ENCODE measurements around the gene GPR3. TPM values are rescaled to one million over a fixed set of nuclear protein-coding genes. Genes with fewer than 3 reads are reported as not detected.

Gene GPR3
- total RNA-seq, 1 experiment from 2014 or later: 0.95 TPM

DNA sequence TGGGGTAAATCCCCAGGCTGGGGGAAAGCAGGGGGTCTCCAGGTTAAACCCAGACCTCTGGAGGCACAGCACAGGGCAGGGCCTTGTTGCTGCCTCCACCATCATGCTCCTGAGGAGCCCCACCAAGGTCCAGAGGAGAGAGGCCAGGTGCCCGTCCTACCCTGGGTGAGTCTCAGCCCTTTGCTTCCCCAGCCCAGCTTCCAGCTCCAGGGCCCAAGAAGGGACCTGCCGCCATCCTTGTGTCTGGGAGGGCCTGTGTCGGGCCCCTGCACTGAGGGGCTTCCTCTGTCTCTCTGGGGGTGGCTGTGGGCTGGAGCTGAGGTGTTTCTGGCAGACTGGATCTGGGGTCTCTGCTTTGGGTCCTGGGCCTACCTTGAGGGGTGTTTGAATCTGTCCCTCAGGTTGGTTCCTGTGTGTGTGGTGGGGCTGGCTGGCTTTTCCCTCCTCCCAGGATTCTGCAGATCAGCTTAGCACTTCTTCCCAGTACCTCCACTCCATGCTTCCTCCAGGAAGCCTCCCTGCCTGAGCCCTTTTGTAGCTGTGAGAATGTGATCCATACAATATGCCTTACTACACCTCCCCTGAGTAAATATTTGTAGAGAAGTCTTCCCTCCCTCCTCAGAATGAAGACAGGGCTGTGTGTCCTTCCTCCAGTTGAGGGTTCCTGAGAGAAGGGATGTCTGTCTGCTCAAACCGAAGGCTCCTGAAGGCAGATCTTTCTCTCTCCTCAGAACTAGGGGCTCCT lies 6.2 kb downstream of the GPR3 start:
- DNase-seq (ENCODE audit: low read depth, low spot score): no peak
- Histone ChIP-seq H3K4me3 (ENCODE audit: low read depth in 2 of 2, low read length in 2 of 2) (no peak overlapping the region), H3K27ac (ENCODE audit: low read length) (no peak overlapping the region), H3K27me3 (ENCODE audit: control insufficient read depth, insufficient read depth, low read length) (no peaks in the 10 kb centered on the region), H3K36me3 (ENCODE audit: control insufficient read depth, insufficient read depth, low read length) (no peaks in the 10 kb centered on the region), H3K9me3 (ENCODE audit: control insufficient read depth, insufficient read depth, low read depth, low read length) (no peaks in the 10 kb centered on the region), H3K4me1 (ENCODE audit: control insufficient read depth, insufficient read depth, low read length) (no peaks in the 10 kb centered on the region; the same call in 1 of the 2 replicates)
- no peak for ATAC-seq
- TF ChIP-seq, protein P1, sequence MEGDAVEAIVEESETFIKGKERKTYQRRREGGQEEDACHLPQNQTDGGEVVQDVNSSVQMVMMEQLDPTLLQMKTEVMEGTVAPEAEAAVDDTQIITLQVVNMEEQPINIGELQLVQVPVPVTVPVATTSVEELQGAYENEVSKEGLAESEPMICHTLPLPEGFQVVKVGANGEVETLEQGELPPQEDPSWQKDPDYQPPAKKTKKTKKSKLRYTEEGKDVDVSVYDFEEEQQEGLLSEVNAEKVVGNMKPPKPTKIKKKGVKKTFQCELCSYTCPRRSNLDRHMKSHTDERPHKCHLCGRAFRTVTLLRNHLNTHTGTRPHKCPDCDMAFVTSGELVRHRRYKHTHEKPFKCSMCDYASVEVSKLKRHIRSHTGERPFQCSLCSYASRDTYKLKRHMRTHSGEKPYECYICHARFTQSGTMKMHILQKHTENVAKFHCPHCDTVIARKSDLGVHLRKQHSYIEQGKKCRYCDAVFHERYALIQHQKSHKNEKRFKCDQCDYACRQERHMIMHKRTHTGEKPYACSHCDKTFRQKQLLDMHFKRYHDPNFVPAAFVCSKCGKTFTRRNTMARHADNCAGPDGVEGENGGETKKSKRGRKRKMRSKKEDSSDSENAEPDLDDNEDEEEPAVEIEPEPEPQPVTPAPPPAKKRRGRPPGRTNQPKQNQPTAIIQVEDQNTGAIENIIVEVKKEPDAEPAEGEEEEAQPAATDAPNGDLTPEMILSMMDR (IDR thresholded peaks at IDR 0.05): no peak
- TF ChIP-seq POLR2AphosphoS5 (IDR thresholded peaks at IDR 0.05; ENCODE audit: low read depth, low read length) (no peak), SIN3A (IDR thresholded peaks at IDR 0.05; ENCODE audit: borderline replicate concordance, insufficient read depth, low read depth, low read length) (no peak), TCF7L2 (IDR thresholded peaks at IDR 0.05; ENCODE audit: low read depth, low read length) (no peak)
- TF ChIP-seq, protein P2, sequence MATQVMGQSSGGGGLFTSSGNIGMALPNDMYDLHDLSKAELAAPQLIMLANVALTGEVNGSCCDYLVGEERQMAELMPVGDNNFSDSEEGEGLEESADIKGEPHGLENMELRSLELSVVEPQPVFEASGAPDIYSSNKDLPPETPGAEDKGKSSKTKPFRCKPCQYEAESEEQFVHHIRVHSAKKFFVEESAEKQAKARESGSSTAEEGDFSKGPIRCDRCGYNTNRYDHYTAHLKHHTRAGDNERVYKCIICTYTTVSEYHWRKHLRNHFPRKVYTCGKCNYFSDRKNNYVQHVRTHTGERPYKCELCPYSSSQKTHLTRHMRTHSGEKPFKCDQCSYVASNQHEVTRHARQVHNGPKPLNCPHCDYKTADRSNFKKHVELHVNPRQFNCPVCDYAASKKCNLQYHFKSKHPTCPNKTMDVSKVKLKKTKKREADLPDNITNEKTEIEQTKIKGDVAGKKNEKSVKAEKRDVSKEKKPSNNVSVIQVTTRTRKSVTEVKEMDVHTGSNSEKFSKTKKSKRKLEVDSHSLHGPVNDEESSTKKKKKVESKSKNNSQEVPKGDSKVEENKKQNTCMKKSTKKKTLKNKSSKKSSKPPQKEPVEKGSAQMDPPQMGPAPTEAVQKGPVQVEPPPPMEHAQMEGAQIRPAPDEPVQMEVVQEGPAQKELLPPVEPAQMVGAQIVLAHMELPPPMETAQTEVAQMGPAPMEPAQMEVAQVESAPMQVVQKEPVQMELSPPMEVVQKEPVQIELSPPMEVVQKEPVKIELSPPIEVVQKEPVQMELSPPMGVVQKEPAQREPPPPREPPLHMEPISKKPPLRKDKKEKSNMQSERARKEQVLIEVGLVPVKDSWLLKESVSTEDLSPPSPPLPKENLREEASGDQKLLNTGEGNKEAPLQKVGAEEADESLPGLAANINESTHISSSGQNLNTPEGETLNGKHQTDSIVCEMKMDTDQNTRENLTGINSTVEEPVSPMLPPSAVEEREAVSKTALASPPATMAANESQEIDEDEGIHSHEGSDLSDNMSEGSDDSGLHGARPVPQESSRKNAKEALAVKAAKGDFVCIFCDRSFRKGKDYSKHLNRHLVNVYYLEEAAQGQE (IDR thresholded peaks at IDR 0.05; ENCODE audit: insufficient read depth in 1 of 2, low read depth in 2 of 2, low read length in 1 of 2): no peak
- no TSS peak for BruUV-seq (replicated peaks)
- CTCF ChIA-PET: interaction anchor here (0.7 kb wide), 1 partner anchor 18 kb away, joined by 3 read pairs; no protein-coding TSS in a partner anchor
- intact Hi-C loops (cut with micrococcal nuclease; ENCODE audit: unreplicated experiment) (loop anchor here (10.0 kb wide), 1 partner anchor 266 kb away; no protein-coding TSS in a partner anchor), in situ Hi-C loops (cut with HindIII; ENCODE audit: low pct_unique_long_range_greater_than_20kb, low sequenced_read_pairs) (no loop called here)
- POLR2A ChIA-PET: no interaction called here

DNA sequence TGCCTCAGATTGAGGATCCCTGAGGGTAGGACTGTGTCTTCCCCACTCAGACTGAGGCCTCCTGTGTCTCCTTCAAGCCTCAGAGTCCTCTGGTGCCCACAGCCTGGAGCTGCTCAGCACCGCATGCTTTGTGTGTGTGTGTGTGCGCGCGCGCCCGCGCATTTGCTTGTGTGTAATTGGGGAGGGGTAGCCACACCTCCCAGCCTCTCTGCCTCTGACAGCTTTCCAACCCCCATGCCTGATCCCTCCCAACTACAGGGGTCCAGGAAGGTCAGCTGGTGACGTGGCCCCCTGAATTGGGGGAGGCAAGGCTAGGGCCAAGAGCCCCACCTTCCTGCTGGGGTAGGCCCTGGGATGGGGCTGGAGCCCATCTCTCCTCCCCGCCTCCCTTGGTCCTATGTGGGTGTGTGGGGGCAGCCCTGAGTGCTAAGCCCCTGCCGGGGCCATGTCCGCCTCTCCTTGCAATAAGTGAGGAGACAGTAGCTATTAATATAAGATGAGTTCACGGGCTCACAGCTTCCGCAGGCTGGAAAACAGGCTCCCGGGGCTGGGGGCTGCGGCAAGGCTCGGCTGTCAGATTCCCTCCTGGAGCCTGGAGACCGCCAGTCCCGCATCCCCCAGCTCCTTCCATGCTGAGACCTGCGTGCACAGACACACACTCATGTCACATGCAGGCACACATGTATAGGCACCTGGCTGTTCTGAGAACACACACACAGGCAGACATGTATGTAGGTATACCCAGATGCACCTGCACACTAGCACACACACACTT lies 7.0 kb downstream of the GPR3 start:
- TF ChIP-seq POLR2AphosphoS5 (IDR thresholded peaks at IDR 0.05; ENCODE audit: low read depth, low read length) (no peak), TCF7L2 (IDR thresholded peaks at IDR 0.05; ENCODE audit: low read depth, low read length) (no peak), SIN3A (IDR thresholded peaks at IDR 0.05; ENCODE audit: borderline replicate concordance, insufficient read depth, low read depth, low read length) (no peak)
- TF ChIP-seq, protein P1 (IDR thresholded peaks at IDR 0.05): no peak
- TF ChIP-seq, protein P2 (IDR thresholded peaks at IDR 0.05; ENCODE audit: insufficient read depth in 1 of 2, low read depth in 2 of 2, low read length in 1 of 2): no peak
- H3K4me3 ChIP-seq (ENCODE audit: low read depth in 2 of 2, low read length in 2 of 2): no peak overlapping the region
- no TSS peak for BruUV-seq (replicated peaks)
- ATAC-seq (no peak), DNase-seq (ENCODE audit: low read depth, low spot score) (no peak)
- H3K9me3 ChIP-seq (ENCODE audit: control insufficient read depth, insufficient read depth, low read depth, low read length): no peaks in the 10 kb centered on the region
- H3K27ac ChIP-seq (ENCODE audit: low read length): no peak overlapping the region
- in situ Hi-C loops (cut with HindIII; ENCODE audit: low pct_unique_long_range_greater_than_20kb, low sequenced_read_pairs) (no loop called here), intact Hi-C loops (cut with micrococcal nuclease; ENCODE audit: unreplicated experiment) (loop anchor here (10.0 kb wide), 1 partner anchor 265 kb away; no protein-coding TSS in a partner anchor)
- no peaks in the 10 kb centered on the region for H3K36me3 ChIP-seq (ENCODE audit: control insufficient read depth, insufficient read depth, low read length)
- H3K27me3 ChIP-seq (ENCODE audit: control insufficient read depth, insufficient read depth, low read length): no peaks in the 10 kb centered on the region
- no peaks in the 10 kb centered on the region; the same call in 1 of the 2 replicates for H3K4me1 ChIP-seq (ENCODE audit: control insufficient read depth, insufficient read depth, low read length)
- ChIA-PET CTCF (no interaction called here), POLR2A (no interaction called here)

Measured in Panc1 (cell line).